ENCODE results near the gene DGLUCY.
"Not testable (repeated sequence)": the region's sequence is repeated elsewhere in the genome, so short reads cannot be mapped to it uniquely, and the experiment has no call there.

The DGLUCY gene

DNA sequence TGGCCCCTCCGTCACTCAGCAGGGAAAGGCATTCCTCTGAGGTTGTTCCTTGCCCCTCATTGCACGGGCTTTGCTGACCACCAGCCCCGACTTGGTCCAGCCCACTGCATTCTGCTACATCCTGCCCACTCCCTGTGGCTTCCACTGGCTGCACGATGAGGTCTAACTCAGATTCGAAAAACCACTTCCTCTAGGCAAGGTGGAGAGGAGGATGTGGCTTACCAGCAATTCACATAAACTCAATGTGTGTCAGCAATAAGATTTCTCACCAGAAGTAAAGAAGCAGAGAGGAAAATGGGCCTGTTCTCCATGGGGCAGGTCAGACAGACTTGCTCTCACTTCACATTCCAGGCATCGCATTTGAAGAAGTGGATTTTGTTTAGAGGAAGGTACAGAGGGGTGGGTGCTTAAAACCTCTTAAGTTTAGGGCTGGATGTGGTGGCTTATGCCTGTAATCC is 115.9 kb downstream of the DGLUCY start:
- in situ Hi-C loops (cut with HindIII; ENCODE audit: low sequenced_read_pairs) = no loop called here

DNA sequence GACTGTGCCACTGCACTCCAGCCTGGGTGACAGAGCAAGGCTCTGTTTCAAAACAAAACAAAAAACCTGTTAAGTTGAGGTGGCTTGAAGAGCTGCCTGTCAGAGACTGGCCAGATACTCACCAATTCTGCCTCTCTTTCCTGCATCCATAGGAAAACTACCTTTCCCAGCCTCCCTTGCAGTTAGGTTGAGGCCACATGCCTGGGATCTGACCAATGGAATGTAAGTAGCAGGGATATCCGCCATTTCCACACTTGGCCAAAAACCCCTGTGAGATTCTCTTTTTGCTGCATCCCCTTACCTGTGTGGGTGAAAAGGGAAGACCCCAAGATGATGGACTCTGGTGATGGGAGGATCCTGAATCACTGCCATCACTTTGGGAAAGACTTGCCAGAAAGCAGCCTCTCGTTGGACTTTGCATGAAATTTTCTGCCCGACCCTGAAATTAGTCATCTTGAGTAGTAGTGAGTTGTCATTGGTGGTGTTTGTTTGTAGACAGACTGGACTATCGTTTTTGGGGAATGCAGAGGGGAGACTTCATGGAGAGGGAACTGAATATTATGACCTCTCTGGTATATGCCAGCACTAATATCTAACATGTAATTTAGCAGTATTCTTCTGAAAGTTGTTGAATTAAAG is 116.6 kb downstream of the DGLUCY start:
- in situ Hi-C loops (cut with HindIII; ENCODE audit: low sequenced_read_pairs) = no loop called here

DNA sequence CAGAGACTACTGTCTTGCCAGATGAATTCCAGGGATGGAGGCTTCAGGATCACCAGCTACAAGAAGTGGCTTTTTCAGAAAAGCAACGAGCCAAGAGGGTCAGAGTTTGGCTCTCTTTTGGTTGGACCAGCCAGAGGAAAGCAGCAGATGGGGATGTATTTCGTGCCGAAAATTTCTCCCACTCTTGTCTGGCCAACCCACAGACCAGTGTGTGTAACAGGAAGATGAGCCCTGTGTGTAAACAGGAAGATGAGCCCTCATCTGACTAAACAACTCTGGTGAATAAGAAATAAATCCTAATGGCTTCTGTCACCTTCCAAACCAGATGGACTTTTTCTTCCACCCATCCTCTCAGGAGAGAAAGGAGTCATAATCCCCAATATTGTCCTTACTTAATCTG is 117.6 kb downstream of the DGLUCY start:
- in situ Hi-C loops (cut with HindIII; ENCODE audit: low sequenced_read_pairs) = no loop called here

DNA sequence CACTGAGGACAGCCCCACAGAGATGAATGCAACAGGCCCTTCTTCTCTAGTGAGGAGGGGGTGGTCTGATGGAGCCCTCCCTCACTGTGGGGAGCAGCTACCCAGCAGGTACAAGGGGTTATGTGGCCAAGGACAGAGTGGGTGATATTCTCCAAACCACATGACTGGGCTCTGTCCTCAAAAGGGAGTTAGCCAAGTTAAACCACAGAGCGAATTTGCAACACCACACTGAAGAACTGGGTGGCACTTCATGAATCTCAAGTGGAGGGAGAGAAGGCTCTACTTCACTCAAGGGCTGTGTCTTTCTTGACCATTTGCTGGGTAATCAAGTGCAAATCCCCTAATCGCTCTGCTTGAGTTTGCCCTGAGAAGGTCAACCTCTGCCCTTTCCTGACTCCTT is 118.2 kb downstream of the DGLUCY start:
- in situ Hi-C loops (cut with HindIII; ENCODE audit: low sequenced_read_pairs) = no loop called here

DNA sequence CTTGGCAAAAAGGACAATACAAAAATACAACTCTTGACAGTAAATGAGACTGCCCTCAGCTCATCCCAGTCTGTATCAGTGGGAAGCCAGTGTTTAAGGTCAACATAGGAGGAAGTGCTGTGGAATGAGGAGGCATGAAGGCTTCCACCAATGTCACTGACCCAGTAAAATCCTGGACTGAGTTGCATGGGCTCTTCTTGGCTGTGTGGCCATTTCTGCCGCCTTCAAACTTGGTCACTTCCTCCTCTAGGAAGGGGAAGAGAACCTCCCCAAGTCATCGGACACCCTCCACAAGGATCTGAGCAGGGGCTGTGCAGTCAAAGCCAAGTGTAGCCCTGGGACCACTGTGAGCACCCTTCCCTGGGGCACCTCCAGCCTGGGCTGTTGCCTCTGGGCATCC is 118.7 kb downstream of the DGLUCY start:
- in situ Hi-C loops (cut with HindIII; ENCODE audit: low sequenced_read_pairs) = no loop called here

DNA sequence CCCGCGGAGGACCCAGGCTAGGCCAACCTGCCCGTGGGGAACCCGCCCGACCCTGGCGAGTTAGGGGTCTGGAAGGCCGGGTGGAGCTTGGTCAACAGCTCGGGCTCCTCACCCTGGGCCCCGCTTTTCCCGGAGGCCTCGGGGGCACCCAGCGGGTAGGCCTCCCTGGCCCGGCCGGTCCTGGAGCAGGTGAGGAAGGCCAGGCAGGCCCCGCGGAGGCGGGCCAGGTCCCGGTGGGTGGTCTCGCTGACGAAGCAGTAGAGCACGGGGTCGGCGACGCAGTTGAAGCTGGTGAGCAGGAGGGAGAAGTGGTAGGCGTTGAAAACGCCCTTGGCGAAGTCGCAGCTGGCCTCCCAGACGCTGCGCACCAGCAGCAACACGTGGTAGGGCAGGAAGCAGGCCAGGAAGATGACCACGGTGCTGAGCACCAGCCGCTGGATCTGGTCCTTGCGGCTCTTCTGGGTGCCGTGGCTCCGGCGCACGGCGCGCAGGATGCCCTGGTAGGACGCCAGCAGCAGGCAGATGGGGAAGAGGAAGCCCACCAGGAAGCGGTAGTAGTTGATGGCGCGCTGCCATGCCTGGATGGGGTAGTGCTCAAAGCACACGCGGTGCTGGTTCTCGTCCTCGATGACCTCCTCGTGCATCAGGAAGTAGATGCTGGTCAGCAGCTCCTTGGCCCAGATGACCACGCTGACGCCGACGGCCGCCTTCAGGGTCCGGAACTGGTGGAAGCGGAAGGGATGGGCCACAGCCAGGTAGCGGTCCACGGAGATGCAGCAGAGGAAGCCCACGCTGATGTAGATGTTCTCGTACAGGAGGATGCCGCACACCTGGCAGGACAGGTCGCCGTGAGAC is 120.3 kb downstream of the DGLUCY start:
- in situ Hi-C loops (cut with HindIII; ENCODE audit: low sequenced_read_pairs) = no loop called here

DNA sequence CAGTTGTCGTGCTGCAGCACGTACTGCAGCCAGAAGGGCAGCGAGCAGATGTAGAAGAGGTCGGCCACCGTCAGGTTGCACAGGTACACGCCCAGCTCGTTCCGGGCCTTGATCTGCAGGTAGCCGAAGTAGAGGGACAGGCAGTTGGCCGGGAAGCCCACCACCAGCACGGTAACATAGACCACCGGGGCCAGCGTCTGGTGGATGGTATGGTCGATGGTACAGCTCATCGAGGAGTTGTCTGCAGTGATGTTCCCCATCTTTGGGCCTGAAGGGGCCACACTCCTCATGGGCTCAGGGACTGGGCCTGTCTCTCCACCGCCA is 120.9 kb downstream of the DGLUCY start:
- in situ Hi-C loops (cut with HindIII; ENCODE audit: low sequenced_read_pairs) = no loop called here

DNA sequence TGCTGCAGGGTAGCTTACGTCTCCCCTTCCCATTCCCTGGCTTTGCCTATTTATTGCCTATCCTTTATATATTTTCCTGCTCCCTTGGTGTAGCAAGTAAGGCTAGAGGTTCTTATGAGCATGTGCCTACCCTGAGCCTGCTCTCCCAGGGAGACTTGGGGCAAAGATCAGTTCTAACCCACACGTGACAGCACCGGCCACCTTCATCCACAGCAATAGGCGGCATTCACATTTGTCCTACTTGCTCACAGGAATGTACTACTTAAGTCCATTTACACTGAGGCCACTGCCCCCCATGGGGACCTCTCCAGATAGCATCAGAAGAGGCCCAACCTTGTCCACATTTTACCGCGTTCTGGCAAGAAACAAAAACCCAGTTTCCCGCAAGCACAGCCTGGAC is 122.0 kb downstream of the DGLUCY start:
- in situ Hi-C loops (cut with HindIII; ENCODE audit: low sequenced_read_pairs) = no loop called here

DNA sequence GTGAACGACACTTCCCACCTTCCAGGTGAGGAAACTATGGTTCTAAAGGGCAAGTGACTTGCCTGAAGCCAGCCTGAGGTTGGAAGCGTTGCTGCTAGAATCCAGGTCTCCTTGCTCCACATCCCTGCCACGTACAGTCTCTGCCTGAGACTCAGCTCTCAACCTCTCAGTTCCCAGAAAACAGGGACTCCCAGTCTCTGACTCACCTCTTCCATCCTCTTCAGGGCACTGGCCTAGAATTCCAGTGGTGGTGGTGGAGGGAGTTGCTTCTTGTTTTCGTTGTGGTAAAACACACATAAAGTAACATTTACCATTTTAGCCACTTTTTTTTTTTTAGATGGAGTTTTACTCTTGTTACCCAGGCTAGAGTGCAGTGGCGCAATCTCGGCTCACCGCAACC is 123.3 kb downstream of the DGLUCY start:
- in situ Hi-C loops (cut with HindIII; ENCODE audit: low sequenced_read_pairs) = no loop called here

DNA sequence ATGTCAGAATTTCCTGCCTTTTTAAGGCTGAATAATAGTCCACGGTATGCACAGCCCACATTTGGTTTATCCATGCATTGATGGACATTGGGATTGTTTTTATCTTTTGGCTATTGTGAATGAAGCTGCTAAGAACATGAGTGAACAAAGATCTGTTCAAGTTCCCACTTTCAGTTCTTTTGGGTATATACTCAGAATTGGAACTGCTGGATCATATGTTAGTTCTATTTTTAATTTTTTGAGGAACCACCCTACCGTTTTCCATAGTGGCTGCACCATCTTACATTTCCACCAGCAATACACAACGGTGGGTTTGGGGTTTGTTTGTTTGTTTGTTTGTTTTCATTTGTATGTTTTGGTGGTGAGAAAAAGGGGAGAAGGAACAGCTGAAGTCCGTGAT is 124.2 kb downstream of the DGLUCY start:
- in situ Hi-C loops (cut with HindIII; ENCODE audit: low sequenced_read_pairs) = no loop called here

DNA sequence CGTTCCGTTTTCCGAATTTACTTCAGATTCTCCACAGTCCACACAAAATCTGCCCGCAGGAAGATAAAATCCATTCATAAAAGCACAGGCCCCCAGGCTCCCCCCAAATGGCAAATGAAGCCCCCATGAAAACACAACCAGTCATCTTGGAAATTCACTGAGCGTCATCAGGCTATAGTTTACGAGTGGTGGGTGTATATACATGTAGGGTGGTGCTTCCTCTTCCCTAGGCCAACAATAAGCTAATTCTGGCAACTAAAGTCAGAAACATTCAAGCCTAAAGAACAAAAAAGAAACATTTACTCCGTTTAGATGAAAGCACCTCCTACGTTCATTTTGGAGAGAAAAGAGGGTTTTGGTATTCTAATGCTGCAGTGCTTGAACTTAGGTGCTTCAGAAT is 124.8 kb downstream of the DGLUCY start:
- in situ Hi-C loops (cut with HindIII; ENCODE audit: low sequenced_read_pairs) = no loop called here

DNA sequence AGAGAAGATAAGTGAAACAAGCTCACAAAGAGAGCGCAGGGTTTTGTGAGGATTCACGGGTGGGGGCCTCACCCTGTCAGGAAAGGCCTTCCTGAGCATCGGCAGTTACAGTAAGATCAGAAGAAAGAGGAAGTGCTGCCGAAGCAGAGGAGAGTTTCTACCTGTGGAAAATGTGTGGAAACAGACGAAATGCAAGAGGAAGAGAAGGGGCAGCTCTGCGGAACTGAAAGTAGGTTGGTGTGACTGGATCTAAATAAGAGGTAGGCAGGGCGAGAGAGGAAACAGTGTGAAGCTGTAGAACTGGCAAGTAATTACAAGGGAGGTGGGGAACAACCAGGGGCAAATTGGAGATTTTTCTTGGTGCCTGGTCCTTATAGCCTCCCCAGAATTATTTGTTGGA is 128.0 kb downstream of the DGLUCY start:
- in situ Hi-C loops (cut with HindIII; ENCODE audit: low sequenced_read_pairs) = no loop called here

DNA sequence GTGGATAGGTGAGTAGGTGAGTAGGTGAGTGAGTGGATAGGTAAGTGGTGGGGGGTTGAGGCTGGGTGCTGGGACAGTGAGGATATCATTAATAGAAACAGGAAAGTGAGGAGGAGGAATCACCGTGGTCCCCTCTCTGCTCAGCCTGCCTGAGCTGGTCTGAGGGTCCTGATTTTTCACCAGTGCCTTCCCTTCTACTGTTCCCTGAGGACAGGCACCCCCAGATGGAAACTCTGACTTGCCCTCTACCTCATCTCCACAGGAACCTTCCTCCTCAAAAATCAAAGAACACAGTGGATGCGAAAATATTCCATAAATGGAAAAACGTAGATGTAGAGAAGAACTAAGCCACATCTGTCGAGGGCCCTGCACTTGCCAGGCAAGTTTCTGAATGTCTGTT is 128.8 kb downstream of the DGLUCY start:
- in situ Hi-C loops (cut with HindIII; ENCODE audit: low sequenced_read_pairs) = no loop called here

DNA sequence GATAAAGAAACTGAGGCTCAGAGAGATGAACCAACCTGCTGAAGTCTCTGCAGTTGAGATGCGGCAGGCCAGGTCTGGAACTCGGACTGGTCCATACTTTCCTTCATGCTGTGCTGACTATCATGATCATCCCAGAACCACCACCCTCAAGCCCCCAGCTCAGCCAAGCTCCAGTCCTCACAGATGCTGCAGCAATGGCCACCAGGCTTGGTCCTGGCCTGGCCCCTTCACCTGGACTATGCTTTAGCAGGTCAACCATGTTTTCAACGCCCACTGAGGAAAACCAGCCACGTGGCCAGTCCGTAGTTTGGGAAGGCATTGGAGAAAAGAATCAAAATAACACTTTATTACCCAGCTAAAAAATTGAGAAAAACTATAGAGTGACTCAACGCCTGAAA is 129.2 kb downstream of the DGLUCY start:
- in situ Hi-C loops (cut with HindIII; ENCODE audit: low sequenced_read_pairs) = no loop called here

DNA sequence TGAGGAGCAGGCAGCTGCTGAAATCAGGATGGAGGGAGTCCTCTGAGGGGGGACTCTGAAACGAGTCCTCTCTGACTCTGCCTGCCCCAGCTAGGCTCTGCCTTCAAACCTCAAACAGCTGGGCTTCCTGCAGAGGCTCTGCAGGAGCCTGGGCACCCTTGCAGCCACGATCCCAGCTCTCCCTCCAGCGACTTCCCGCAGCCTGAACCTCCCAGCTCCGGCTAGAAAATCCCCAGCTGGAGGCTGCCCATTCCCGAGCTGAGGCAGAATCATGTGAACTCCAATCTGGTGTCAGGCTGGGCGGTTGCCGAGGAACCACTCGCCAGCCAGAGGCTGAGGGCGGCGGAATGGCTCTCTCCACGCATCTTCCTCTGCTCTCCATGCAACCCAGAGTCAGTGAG is 130.6 kb downstream of the DGLUCY start, which contains the start of gene GPR68:
TSS of gene GPR68 (minus strand) at position 204 of the 401 bp plus-strand sequence. CDS start 9,654 bp downstream, outside the sequence.
- in situ Hi-C loops (cut with HindIII; ENCODE audit: low sequenced_read_pairs) = no loop called here

DNA sequence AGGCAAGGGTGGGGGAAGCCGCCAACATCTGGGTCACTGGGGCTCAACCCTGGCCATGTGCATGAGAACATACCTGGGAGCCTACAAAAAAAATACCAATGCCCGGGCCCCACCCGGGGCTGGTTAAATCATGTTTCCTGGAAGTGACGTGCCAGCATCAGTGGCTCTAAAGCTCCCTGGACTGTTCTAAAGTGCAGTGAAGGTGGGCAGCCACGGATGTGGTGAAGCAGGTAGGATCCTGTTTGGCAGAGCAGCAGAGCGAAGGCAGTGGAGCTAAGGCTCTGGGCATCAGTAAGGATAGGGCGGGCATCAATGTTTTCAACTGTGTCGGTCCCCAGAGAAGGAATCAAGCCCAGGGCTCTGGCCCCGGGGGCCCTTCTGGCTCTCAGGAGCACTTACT is 131.2 kb downstream of the DGLUCY start:
- in situ Hi-C loops (cut with HindIII; ENCODE audit: low sequenced_read_pairs) = no loop called here

DNA sequence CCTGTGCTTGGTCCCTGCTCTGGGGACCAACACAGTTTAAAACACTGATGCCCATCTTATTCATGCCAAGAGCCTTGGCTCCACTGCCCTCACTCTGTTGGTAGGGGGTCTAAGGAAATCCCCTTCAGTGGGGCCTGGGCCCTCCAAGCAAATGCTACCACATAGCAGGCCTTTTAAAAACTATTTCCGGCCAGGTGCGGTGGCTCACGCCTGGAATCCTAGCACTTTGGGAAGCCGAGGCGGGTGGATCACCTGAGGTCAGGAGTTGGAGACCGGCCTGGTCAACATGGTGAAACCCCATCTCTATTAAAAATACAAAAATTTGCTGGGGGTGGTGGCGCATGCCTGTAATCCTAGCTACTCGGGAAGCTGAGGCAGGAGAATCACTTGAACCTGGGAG is 131.7 kb downstream of the DGLUCY start:
- in situ Hi-C loops (cut with HindIII; ENCODE audit: low sequenced_read_pairs) = not testable (repeated sequence)

DNA sequence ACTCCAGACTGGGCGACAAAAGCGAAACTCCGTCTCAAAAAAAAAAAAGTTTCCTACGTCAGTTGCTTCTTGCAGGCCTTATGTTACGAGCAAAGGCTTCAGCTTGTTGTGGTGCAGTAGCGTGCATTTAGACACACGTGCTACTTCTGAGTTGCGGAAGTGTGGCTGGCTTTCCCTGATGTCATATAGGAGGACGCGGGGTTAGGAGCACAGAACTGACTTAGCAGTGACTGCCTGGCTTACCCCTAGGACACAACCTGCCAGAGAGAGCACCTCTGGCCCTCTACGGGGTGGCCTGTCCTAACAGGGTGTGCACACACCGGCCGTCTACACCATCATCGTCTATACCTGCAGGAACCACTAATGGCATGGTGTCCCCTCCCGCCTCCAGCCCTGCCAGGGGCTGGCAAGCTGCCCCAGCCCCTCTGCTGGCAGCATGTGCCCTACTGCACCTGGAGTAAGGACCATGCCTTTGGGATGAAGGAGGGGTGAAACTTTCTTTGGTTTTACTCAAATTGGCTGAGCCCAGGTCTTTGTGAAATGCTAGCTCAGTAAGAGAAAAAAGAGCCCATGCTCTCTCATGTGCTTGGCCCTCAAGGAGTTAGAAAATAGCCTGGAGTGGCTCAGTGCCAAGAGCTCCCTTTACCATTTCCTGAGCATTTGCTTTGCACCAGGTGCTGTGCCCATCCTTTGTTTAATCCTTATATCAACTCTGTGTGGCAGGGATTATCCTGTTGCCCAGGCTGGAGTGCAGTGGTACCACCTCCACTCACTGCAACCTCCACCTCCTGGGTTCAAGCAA is 132.4 kb downstream of the DGLUCY start:
- in situ Hi-C loops (cut with HindIII; ENCODE audit: low sequenced_read_pairs) = no loop called here

DNA sequence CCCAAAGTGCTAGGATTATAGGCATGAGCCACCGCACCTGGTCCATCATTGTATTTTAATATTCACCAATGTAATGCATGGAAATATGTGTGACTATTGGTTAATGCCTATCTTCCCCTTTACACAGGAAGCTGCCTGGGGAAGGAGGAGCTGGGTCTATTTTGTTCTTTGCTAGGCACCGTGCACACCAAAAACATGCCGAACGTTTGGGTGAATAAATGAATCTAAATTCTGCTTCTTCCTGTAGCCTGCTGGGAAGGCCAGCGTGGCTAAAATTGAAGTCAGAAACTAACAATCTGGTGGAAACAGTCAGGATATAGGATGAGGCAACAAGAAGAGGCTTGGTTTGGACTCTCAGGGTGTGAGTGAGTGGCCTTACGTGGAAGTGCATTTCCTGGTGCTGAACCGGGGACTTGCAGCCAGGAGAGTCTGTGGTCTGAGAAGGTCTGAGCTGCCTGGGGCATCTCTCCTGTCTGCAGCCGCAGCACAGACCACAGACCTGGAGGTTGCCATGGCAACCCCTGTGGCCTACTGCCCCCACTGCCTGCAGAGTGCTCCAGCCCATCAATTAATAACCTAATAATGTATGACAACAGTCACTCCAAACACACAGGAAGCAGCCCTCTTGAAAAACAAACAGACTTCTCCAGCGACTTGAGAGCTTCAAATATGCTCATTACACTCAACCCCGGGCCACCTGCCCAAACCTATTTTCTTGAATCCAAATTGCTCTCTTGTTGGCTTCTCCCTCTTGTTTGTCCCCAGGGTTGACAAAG is 136.2 kb downstream of the DGLUCY start:
- in situ Hi-C loops (cut with HindIII; ENCODE audit: low sequenced_read_pairs) = no loop called here

DNA sequence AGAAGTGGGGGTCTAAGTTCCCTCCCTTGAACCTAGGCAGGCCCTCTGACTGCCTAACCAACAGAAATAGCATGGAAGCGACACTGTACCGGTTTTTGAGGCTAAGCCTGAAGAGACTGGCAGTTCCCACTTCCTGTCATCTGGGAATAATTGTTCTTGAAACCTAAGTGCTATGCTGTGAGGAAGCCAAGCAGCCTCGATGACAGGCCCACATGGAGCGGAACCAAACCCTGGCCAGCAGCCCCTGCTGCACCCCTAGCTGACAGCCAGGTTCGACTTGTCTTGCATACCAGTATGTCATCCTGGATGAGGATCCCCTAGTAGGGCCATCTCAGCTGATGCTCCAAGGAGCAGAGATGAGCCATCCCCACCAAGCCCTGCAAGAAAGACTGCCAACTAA is 137.0 kb downstream of the DGLUCY start:
- in situ Hi-C loops (cut with HindIII; ENCODE audit: low sequenced_read_pairs) = no loop called here
